Epithelial cell of proximal tubule (primary cell): Measurements from ENCODE around the gene KCNK5. TPM values are rescaled to one million over a fixed set of nuclear protein-coding genes. Genes with fewer than 3 reads are reported as not detected.

Source experiments
- DNase-seq: peaks from one replicate; pipeline ENCODE4 v3.0.0-alpha.2; 2011; ENCODE audit warnings: low read depth
- H3K4me3 ChIP-seq: 2 replicates; pipeline ENCODE4 v1.5.1; 2011; ENCODE audit warnings: low read depth, mild to moderate bottlenecking, low read length
- CTCF ChIP-seq: conservative IDR thresholded peaks from 2 replicates; pipeline ENCODE4 v1.5.1; 2012; ENCODE audit warnings: low read depth, mild to moderate bottlenecking, low read length
- total RNA-seq: library from RNA; depleted of rRNA; stranded (reverse); fragments of >200 nt; gene quantifications from 2 replicates; pipeline ENCODE4 v1.2.3, GENCODE V29; 2015

Gene KCNK5
- total RNA-seq, 1 donor from 2014 or later, result 1.6 TPM

- DNase-seq, result no peak
- no peak overlapping the region for H3K4me3 ChIP-seq
- TF ChIP-seq CTCF, result no peak
Observed at GRCh38 chr6:39243809-39244208, 14.5 kb upstream of the KCNK5 start.

GRCh38 chr6:39240155-39240757 lies 11.0 kb upstream of the KCNK5 start:
- H3K4me3 ChIP-seq, result no peak overlapping the region
- DNase-seq, result no peak
- no peak for TF ChIP-seq CTCF

- H3K4me3 ChIP-seq, result no peak overlapping the region
- no peak for DNase-seq
- TF ChIP-seq CTCF, result no peak
Observed at GRCh38 chr6:39239527-39240154, 10.4 kb upstream of the KCNK5 start.

- no peak for DNase-seq
- H3K4me3 ChIP-seq, result no peak overlapping the region
- TF ChIP-seq CTCF, result no peak
Observed at GRCh38 chr6:39236742-39237141, 7.5 kb upstream of the KCNK5 start.

GRCh38 chr6:39233333-39233732 lies 4.1 kb upstream of the KCNK5 start:
- no peak for DNase-seq
- no peak for TF ChIP-seq CTCF
- H3K4me3 ChIP-seq, result no peak overlapping the region

- DNase-seq, result no peak
- H3K4me3 ChIP-seq, result no peak overlapping the region
- TF ChIP-seq CTCF, result no peak
Observed at GRCh38 chr6:39231521-39232243, 2.4 kb upstream of the KCNK5 start.
